HG02981 (cell line): Measurements from ENCODE around the gene RASGRP2.
"Not testable (repeated sequence)": the region's sequence is repeated elsewhere in the genome, so short reads cannot be mapped to it uniquely, and the experiment has no call there.

Source experiments
- ATAC-seq: cut with Tn5 transposase; IDR thresholded peaks from one replicate; pipeline ENCODE4 v1.9.1; 2021; ENCODE audit warnings: mild to moderate bottlenecking, moderate library complexity; ENCODE audit not compliant: unreplicated experiment

Gene RASGRP2

DNA sequence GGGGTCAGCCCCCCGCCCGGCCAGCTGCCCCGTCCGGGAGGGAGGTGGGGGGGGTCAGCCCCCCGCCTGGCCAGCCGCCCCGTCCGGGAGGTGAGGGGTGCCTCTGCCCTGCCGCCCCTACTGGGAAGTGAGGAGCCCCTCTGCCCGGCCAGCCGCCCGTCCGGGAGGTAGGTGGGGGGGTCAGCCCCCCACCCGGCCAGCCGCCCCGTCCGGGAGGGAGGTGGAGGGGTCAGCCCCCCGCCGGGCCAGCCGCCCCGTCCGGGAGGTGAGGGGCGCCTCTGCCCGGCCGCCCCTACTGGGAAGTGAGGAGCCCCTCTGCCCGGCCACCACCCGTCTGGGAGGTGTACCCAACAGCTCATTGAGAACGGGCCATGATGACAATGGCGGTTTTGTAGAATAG, 42.0 kb downstream of the RASGRP2 start:
- not testable (repeated sequence) for ATAC-seq

DNA sequence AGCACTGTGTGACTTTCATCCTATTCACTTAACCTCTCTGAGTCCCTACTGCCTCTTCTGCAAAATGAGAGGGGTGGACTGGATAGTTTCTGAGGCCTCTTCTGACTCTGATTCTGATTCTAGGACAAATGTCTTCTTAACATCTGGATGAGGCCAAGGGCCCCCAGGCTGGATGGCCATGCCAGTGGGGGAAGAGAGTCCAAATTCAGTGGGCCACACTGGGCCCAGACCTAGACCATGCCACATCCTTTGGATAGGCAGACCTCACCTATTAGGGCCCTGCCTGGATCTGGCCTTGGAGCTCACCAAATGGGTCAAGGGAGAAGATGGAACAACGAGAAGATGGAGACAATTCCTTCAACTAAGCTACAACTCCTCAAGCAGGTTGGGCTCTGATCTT, 45.5 kb downstream of the RASGRP2 start:
- ATAC-seq: no peak

DNA sequence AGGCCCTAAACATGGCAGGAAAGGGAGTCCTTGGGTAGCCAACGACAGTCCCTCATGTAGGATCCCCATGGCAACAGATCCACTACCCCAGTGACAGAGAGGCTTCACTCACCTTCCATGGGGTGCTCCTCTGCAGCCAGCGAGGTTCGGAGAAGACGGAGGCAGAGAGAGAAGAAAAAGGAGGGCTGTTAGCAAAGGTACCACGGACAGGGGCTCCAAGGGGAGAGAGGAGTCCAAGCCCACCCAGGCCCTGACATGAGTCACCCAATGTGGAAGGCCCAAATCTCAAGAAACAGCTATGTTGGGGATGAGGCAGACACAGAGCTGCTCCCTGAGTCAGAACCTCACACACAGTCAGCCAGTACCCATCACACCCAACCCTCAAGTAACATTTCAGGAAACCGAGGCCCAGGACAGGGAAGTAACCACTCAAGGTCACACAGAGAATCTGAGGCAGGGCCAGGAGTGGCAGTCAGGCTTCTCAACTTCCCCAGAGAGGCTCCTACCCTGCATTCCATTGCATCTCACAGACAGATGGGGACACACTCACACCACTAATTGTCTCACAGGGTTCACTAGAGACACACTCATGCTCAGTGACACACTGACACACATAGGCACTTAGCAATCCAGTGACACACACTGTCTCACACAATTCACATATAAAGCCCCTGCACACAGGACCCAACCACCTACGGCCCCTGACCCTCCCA, 46.1 kb downstream of the RASGRP2 start:
- ATAC-seq: no peak

GRCh38 chr11:64696045-64696444, 47.9 kb downstream of the RASGRP2 start:
- no peak for ATAC-seq

DNA sequence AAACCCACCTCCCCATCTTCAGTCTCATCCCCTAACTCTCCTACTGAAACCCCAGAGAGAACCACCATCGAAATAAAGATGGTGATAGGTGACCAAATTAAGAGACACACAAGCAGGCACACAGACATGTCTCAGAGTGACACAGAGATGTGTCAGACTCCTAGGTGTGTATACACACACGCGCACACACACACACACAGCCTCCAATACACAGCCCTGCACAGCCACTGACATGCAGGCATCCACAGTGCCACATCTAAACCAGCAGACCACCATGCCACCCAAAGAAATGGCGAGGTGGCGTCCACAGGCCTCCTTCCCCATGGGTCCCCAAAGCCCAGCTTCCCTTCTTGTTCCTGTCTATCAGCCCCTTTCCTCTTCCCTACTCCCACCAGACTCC, 48.4 kb downstream of the RASGRP2 start:
- ATAC-seq: no peak

- no peak for ATAC-seq
Measured at GRCh38 chr11:64694821-64695365, 49.0 kb downstream of the RASGRP2 start.

DNA sequence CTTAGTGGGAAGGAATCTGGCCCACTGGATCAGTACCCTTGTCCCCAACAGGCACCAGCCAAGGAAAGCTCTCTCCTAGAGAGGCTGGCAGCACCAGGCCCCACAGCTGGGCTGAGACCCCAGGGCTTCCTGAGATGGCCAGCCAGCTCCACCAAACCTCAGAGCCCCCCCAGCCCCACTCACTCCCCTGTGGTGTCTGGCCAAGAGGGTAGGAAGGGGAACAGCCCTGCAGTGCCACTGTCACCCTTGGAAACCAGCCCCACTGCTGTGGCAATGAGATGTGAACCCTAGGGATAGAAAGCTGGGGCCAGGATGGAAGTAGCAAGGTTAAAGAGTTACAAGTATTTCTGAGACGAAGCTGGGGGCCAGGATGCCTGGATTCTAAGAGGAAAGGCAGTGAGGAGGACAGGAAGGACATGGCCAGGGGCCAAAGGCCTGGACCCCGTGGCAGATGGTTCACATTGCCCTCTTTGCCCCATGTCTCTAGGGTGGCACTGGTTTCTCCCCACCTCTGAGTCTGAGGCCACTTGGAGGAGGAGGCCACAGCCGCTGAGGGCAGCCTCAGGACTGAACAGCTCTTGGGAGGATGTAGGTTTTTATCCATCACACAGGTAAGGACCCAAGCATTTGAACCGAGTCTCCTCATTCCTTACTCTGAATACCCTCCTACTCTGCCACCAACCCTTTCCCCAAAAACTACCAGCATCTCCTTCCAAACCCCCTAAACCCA, 49.8 kb downstream of the RASGRP2 start:
- ATAC-seq: no peak

GRCh38 chr11:64692764-64693331, 51.1 kb downstream of the RASGRP2 start:
- ATAC-seq: no peak

DNA sequence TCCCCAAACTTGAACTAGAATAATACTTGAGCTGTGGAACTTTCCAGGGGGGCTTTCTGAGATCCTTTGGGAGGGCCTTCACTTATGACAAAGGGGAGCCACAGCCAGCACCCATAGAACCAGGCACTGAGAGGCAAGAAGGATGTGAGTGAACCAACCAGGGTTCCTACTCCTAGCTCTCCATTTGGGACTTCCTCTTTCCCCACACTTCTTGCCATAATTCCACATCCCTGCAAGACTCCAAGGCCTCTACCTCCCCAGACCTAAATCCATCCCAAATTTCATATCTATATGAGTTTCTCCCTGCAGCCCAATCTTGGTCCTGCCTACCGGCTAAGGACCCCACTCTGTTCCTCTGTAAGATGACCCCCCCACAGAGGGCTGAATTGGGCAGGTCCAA, 52.4 kb downstream of the RASGRP2 start:
- ATAC-seq: no peak

DNA sequence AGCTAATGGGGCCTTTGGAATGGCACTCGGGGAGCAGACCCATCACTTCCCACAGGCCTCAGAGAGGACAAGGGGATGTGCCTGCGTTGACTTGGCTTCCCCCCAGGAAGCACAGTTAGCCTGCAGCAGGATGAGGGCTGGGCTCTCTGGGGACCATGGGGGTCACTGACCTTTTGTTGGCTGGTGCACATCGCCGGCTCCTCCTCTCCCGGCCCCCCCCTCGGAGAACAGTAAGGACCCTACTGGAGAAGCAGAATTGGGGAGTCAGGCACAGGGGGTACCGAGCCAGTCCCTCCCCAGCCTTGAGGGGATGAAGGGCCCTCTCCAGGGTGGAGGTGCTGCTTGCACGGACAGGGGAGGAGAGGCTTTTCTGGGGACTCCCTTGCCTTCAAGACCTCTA, 53.7 kb downstream of the RASGRP2 start:
- no peak for ATAC-seq

DNA sequence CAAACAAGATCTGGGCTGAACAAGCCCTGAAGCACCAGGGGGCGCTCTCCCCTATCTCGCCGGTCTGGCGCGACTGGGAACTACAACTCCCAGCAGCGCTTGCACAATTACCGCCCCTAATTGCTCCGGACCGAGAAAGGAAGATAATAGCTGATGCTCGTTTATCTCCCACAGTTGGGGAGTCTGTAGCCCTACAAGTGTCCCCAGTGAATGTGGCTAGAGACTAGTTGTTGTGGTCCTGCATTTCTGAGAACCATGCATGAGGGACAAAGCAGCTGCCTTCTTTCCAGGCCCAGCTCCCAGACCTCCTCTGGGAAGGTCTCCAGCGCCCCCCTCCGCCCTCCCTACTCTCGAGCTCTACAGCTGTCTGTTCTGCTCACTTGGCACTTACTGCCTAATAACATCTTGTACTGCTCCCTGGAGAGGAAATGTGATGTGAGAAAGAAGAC, 55.4 kb downstream of the RASGRP2 start:
- peak; percentile 66 for ATAC-seq

DNA sequence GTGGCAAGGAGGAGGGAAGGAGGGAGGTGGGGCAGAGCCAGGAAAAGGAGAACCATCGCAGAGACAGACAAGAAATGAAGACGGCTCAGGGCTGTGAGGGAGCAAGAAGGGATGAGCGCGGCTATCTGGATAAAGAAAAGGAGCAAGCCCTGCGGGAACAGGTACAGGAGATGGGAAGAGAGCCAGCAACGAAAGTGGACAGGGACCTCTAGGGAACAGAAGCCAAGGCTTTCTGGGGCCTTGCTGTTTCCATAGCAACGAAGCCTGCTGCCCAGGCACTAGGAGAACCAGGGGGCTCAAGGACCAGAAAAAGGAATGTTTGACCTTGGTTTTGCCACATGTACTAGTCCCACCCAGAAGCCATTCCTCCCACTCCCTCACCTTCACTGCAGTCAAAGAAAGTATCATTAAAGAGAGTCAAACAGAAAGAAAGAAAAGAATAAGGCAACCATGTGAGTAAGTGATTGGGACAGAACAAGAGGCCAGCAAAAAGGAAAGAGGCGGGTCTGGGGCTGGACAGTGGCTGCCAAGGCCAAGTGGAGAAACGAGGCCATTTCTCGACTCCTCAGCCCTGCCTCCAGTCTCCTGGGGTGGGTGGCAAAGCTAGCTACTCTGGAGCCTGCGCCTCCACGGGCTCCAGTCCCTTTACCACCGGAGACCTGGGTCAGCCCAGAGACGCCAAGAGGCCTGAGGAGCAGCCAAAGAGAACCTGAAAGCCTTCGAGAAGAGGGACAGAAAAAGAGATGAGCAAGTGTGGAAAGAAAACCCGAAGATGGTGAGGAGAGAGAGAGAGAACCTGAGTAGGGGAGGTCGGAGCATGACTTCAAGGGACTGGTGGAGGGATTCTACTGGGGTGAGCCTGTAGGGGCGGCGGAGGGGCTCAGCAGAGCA, 56.1 kb downstream of the RASGRP2 start:
- no peak for ATAC-seq

DNA sequence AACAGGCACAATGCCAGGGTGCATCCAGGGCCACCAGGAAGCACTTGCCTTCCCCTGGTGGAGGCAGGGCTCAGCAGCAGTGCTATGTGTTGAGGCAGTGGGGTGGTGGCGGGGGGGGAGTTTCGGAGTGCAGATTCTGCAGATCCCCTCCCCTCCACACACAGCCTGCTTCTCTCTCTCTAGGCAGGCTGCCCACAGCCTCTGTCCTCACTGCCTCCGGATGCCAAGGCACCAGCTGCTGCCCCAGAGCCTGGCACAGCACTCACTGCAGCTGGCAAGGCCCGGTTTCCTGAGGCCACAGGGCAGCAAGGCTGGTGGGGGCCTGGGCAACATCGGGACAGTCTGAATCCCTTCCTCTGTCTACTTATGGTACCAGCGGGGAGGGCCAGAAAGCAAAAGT, 56.7 kb downstream of the RASGRP2 start:
- ATAC-seq: no peak

DNA sequence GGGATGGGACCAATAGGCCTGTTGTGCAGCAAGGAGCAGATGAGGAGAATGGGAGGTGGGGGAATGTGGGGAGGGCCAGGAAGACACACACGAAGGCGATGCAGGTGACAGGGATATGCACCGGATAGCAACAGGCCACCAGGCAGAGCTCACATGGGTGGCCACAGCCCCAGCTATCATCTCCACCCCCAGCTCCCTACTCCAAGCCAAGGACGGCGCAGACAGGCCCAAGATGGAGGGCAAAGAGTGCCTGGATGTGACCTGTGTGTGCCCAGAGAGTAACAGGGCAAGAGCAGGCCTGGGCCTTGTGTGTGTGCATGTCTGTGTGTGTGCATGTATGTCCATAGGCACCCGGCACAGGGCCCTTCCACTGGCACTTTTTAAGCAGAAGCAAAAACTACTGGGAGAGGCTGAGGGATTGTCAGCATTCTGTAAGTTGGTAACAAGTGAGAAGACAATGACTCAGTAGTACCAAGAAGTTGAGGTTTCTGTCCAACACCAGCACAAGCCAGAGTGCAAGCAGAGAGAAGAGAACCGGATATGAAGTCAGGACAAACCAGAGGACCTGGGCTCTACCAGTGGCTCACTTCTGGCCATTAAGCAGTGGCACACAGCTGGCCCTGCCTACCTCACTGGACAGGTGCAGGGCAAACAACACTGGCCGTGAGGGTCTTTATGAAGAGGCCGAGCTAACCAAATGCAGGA, 57.3 kb downstream of the RASGRP2 start:
- no peak for ATAC-seq

GRCh38 chr11:64685536-64685935, 58.4 kb downstream of the RASGRP2 start:
- ATAC-seq: no peak

DNA sequence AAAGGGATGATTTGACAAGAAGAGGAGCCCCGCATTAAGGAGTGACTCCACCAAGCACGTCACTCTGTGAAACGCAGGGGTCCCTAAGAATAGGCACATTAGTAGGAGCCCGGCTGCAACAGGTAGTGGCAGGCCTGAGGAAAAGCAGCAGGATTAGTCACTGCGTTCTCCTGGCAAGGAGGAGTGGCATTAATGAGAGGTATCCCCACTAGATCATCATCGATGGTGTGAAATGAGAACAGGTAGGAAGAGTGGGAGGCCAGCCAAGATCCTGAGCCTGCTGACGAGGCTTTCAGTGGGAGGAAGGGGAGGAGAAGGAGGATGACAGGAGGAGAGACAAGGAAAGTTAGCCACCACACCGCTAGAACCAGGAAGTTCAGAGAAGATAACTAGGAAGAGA, 59.6 kb downstream of the RASGRP2 start:
- ATAC-seq: no peak

DNA sequence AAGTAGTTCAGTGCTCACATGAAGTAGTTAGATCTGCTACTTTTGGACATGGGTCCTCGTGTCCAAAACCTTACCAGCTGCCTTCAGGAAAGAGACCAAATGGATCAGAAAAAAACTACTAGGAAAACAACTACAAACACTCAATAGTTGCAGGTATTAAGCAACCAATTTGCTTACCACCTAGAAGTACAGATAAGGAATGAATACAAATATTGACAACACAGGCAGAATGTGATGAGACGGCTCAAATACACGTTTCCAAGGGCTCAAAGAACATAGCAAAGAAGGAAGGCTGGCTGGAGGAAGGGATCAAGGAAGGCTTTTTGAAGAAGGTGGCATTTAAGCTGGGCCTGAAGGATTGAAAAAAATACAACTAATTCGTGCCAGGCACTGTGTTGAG, 62.8 kb downstream of the RASGRP2 start:
- ATAC-seq: no peak

DNA sequence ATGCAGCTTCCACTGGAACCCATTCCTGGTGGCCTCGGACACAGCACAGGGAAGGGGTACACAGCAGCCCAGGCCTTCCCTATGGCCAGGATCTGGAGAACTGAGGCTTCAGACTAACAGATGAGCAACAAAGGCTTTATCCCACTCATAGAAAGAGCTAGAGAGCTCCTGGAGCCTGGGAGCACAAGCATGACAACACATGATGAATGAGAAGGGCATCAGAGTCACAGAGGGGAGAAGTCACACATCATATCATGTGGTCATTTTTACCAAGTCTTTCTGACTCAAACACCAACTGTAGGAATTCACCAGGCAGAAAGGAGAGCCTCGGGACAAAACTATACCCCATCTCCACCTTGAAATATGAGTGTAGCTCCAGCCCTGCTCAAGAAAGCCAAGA, 64.1 kb downstream of the RASGRP2 start:
- no peak for ATAC-seq

GRCh38 chr11:64677441-64678023, 66.4 kb downstream of the RASGRP2 start:
- ATAC-seq: no peak
